K562 (cell line): ENCODE results near the gene UBAP2. TPM values are rescaled to one million over a fixed set of nuclear protein-coding genes. Genes with fewer than 3 reads are reported as not detected.

Experiments used
- POLR2AphosphoS5 ChIP-seq: IDR thresholded peaks from 2 replicates; pipeline ENCODE4 v1.6.1; 2011; ENCODE audit warnings: mild to moderate bottlenecking, low read depth, low read length, moderate library complexity; ENCODE audit not compliant: control insufficient read depth, insufficient read depth
- polyA plus RNA-seq, 8 experiments: library from polyadenylated mRNA; depleted of rRNA in 4 of 8; stranded (reverse) in 5 of 8; unstranded in 3 of 8; fragments of >200 nt; fragmentation: Nextera tagmentation in 2 of 8; fragmentation: Illumina TruSeq in 1 of 8; extraction: Ambion mirVana in 2 of 8; extraction: Trizol in 1 of 8; gene quantifications; 2 replicates each; pipeline versions ENCODE4 v1.2.1 to v1.2.3, GENCODE V29; 2011 to 2014; ENCODE audit warnings: inconsistent platforms in 1 of 8, missing spikeins in 1 of 8
- total RNA-seq, 7 experiments: library from RNA; depleted of rRNA in 6 of 7; stranded (reverse); fragments of >200 nt in 6 of 7; fragmentation: Illumina TruSeq in 2 of 7; extraction: Trizol in 2 of 7; gene quantifications; 2 replicates each; pipeline versions ENCODE4 v1.2.1 to v1.2.3, GENCODE V29; 2011 to 2021; ENCODE audit warnings: low replicate concordance in 1 of 7
- TF ChIP-seq, protein P1 (sequence below): fragments of 450-650 bp; IDR thresholded peaks from 2 replicates; pipeline ENCODE4 v1.6.1; 2016; ENCODE audit warnings: mild to moderate bottlenecking, moderate library complexity
- TF ChIP-seq, protein P2 (sequence below): fragments of 450-650 bp; IDR thresholded peaks from 2 replicates; pipeline ENCODE4 v1.6.1; 2016; ENCODE audit warnings: low read depth, mild to moderate bottlenecking, moderate library complexity
- TF ChIP-seq, protein P3 (sequence below), 3 experiments: fragments of 200-800 bp in 1 of 3; fragments of 250-450 bp in 1 of 3; fragments of 450-650 bp in 1 of 3; sonication (Bioruptor Pico) in 1 of 3; sonication (Bioruptor generic) in 1 of 3; formaldehyde crosslinking in 1 of 3; IDR thresholded peaks; 2 replicates each; pipeline versions ENCODE4 v1.6.1 to v1.8.0; 2016 to 2022; ENCODE audit warnings: mild to moderate bottlenecking in 2 of 3, missing genetic modification characterization in 2 of 3, missing compliant biosample characterization in 1 of 3, moderate library complexity in 1 of 3

Gene UBAP2
- total and polyA plus RNA-seq, 9 of the 15 experiments (the other 6 are each of a cell fraction or from before 2014, with no cell fraction given): 8.7 to 47.9 (median 18.7) TPM

DNA sequence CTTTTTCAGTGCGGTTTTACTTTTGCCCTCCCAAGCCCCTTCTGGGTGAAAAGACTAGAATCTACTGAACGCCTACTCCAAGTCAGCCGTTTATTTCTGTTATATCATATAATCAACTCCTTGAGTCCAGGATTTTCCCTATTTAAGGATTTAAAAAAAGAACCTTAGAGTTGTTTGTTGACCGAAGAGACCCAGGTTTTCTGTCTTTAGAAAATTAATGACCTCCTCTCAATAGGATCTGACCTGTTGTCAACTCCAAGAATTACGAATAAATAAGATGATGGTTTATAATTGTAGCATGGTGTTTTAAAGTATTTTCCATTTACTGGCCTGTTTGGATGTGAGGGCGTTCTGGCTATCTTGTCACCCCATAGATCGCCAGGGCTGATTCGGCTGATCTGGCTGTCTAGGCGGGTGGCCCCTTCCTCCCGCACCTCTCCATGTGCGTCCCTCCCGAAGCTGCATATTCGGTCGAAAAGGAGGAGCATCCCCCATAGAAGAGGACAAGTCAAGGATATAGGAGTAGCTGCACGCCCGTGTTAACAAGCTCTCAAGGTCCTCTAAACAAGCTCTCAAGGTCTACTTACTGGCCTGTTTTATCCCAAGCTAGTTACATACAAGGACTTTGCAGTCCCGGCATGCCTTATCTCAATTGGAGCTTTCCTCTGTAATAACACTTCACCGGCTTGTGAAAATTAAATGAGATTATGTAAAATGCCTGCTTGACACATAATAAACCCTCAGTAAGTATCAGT, 1.1 kb upstream of the UBAP2 start (continued):
- TF ChIP-seq, protein P1, sequence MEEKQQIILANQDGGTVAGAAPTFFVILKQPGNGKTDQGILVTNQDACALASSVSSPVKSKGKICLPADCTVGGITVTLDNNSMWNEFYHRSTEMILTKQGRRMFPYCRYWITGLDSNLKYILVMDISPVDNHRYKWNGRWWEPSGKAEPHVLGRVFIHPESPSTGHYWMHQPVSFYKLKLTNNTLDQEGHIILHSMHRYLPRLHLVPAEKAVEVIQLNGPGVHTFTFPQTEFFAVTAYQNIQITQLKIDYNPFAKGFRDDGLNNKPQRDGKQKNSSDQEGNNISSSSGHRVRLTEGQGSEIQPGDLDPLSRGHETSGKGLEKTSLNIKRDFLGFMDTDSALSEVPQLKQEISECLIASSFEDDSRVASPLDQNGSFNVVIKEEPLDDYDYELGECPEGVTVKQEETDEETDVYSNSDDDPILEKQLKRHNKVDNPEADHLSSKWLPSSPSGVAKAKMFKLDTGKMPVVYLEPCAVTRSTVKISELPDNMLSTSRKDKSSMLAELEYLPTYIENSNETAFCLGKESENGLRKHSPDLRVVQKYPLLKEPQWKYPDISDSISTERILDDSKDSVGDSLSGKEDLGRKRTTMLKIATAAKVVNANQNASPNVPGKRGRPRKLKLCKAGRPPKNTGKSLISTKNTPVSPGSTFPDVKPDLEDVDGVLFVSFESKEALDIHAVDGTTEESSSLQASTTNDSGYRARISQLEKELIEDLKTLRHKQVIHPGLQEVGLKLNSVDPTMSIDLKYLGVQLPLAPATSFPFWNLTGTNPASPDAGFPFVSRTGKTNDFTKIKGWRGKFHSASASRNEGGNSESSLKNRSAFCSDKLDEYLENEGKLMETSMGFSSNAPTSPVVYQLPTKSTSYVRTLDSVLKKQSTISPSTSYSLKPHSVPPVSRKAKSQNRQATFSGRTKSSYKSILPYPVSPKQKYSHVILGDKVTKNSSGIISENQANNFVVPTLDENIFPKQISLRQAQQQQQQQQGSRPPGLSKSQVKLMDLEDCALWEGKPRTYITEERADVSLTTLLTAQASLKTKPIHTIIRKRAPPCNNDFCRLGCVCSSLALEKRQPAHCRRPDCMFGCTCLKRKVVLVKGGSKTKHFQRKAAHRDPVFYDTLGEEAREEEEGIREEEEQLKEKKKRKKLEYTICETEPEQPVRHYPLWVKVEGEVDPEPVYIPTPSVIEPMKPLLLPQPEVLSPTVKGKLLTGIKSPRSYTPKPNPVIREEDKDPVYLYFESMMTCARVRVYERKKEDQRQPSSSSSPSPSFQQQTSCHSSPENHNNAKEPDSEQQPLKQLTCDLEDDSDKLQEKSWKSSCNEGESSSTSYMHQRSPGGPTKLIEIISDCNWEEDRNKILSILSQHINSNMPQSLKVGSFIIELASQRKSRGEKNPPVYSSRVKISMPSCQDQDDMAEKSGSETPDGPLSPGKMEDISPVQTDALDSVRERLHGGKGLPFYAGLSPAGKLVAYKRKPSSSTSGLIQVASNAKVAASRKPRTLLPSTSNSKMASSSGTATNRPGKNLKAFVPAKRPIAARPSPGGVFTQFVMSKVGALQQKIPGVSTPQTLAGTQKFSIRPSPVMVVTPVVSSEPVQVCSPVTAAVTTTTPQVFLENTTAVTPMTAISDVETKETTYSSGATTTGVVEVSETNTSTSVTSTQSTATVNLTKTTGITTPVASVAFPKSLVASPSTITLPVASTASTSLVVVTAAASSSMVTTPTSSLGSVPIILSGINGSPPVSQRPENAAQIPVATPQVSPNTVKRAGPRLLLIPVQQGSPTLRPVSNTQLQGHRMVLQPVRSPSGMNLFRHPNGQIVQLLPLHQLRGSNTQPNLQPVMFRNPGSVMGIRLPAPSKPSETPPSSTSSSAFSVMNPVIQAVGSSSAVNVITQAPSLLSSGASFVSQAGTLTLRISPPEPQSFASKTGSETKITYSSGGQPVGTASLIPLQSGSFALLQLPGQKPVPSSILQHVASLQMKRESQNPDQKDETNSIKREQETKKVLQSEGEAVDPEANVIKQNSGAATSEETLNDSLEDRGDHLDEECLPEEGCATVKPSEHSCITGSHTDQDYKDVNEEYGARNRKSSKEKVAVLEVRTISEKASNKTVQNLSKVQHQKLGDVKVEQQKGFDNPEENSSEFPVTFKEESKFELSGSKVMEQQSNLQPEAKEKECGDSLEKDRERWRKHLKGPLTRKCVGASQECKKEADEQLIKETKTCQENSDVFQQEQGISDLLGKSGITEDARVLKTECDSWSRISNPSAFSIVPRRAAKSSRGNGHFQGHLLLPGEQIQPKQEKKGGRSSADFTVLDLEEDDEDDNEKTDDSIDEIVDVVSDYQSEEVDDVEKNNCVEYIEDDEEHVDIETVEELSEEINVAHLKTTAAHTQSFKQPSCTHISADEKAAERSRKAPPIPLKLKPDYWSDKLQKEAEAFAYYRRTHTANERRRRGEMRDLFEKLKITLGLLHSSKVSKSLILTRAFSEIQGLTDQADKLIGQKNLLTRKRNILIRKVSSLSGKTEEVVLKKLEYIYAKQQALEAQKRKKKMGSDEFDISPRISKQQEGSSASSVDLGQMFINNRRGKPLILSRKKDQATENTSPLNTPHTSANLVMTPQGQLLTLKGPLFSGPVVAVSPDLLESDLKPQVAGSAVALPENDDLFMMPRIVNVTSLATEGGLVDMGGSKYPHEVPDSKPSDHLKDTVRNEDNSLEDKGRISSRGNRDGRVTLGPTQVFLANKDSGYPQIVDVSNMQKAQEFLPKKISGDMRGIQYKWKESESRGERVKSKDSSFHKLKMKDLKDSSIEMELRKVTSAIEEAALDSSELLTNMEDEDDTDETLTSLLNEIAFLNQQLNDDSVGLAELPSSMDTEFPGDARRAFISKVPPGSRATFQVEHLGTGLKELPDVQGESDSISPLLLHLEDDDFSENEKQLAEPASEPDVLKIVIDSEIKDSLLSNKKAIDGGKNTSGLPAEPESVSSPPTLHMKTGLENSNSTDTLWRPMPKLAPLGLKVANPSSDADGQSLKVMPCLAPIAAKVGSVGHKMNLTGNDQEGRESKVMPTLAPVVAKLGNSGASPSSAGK: peak; percentile 65; the same call in 1 of the 2 replicates
- TF ChIP-seq POLR2AphosphoS5: peak; percentile 52; the same call in 1 of the 2 replicates
- TF ChIP-seq, protein P2, sequence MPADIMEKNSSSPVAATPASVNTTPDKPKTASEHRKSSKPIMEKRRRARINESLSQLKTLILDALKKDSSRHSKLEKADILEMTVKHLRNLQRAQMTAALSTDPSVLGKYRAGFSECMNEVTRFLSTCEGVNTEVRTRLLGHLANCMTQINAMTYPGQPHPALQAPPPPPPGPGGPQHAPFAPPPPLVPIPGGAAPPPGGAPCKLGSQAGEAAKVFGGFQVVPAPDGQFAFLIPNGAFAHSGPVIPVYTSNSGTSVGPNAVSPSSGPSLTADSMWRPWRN: no peak
- TF ChIP-seq, protein P3, sequence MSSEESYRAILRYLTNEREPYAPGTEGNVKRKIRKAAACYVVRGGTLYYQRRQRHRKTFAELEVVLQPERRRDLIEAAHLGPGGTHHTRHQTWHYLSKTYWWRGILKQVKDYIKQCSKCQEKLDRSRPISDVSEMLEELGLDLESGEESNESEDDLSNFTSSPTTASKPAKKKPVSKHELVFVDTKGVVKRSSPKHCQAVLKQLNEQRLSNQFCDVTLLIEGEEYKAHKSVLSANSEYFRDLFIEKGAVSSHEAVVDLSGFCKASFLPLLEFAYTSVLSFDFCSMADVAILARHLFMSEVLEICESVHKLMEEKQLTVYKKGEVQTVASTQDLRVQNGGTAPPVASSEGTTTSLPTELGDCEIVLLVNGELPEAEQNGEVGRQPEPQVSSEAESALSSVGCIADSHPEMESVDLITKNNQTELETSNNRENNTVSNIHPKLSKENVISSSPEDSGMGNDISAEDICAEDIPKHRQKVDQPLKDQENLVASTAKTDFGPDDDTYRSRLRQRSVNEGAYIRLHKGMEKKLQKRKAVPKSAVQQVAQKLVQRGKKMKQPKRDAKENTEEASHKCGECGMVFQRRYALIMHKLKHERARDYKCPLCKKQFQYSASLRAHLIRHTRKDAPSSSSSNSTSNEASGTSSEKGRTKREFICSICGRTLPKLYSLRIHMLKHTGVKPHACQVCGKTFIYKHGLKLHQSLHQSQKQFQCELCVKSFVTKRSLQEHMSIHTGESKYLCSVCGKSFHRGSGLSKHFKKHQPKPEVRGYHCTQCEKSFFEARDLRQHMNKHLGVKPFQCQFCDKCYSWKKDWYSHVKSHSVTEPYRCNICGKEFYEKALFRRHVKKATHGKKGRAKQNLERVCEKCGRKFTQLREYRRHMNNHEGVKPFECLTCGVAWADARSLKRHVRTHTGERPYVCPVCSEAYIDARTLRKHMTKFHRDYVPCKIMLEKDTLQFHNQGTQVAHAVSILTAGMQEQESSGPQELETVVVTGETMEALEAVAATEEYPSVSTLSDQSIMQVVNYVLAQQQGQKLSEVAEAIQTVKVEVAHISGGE (CRISPR knock-in tag; IDR thresholded peaks at IDR 0.05): 0 out of 6 replicates have a peak, but pooled peaks of 1 of the 3 experiments have one; percentile 3
